Measurements from ENCODE around the gene COMTD1. TPM values are rescaled to one million over a fixed set of nuclear protein-coding genes. Genes with fewer than 3 reads are reported as not detected.
"Not testable (repeated sequence)": the region's sequence is repeated elsewhere in the genome, so short reads cannot be mapped to it uniquely, and the experiment has no call there.

Gene COMTD1
- total and polyA plus RNA-seq, 2 donors (not counting 1 experiment from before 2014, with no cell fraction given): 14.5 to 23.8 TPM

GRCh38 chr10:75201793-75202307 lies 33.9 kb downstream of the COMTD1 start:
- Histone ChIP-seq H3K79me2 (ENCODE audit: control insufficient read depth, insufficient read depth, low read length) (no peaks in the 10 kb centered on the region), H4K20me1 (ENCODE audit: control insufficient read depth, insufficient read depth, low read length, poor library complexity, severe bottlenecking) (no peaks in the 10 kb centered on the region), H3K9me3 (ENCODE audit: control extremely low read depth in 1 of 3, control insufficient read depth in 2 of 3, insufficient read depth in 1 of 3, low read length in 2 of 3) (no peaks in the 10 kb centered on the region), H3K27me3 (replicated peaks in 1 of 4; ENCODE audit: control extremely low read depth in 1 of 4, control insufficient read depth in 3 of 4, insufficient read depth in 4 of 4, low read length in 3 of 4) (no peaks in the 10 kb centered on the region), H3K9ac (ENCODE audit: low read length) (no peak overlapping the region), H3K4me2 (replicated peaks; ENCODE audit: low read depth, low read length, poor library complexity, severe bottlenecking) (no peak overlapping the region), H3K4me3 (ENCODE audit: control extremely low read depth in 1 of 5, extremely low read depth in 1 of 5, insufficient read depth in 1 of 5, low read depth in 2 of 5, low read length in 4 of 5) (no peak overlapping the region), H3K4me1 (ENCODE audit: control insufficient read depth in 2 of 2, insufficient read depth in 2 of 2, low read length in 2 of 2) (no peaks in the 10 kb centered on the region), H3K36me3 (replicated peaks in 1 of 2; ENCODE audit: control extremely low read depth in 1 of 2, control insufficient read depth in 1 of 2, extremely low read depth in 1 of 2, insufficient read depth in 2 of 2, low read length in 1 of 2) (no peaks in the 10 kb centered on the region), H2AFZ (ENCODE audit: insufficient read depth, low read depth, low read length, poor library complexity, severe bottlenecking) (no peak overlapping the region), H3K27ac (ENCODE audit: low read length in 2 of 2) (no peak overlapping the region)
- no peak for TF ChIP-seq EZH2 (IDR thresholded peaks at IDR 0.05; ENCODE audit: borderline replicate concordance, insufficient read depth, low read depth, low read length, poor library complexity, severe bottlenecking)
- H3K4me1 Mint-ChIP-seq: no peaks in the 10 kb centered on the region
- ATAC-seq (ENCODE audit: low read depth): no peak
- no peaks in the 10 kb centered on the region for H3K27me3 Mint-ChIP-seq
- H3K27ac Mint-ChIP-seq: no peak overlapping the region
- ChIA-PET CTCF (no interaction called here), POLR2A (no interaction called here)
- no peak overlapping the region for H3K4me3 Mint-ChIP-seq
- H3K9me3 Mint-ChIP-seq (ENCODE audit: insufficient read depth): no peaks in the 10 kb centered on the region
- no peak for DNase-seq
- 88% methylated on average over 5 of the region's 9 CpGs for WGBS (ENCODE audit: insufficient coverage)
- intact Hi-C loops (cut with micrococcal nuclease): no loop called here

- H2AFZ ChIP-seq (ENCODE audit: insufficient read depth, low read depth, low read length, poor library complexity, severe bottlenecking); H3K27ac Mint-ChIP-seq; H3K27me3 Mint-ChIP-seq; H3K79me2 ChIP-seq (ENCODE audit: control insufficient read depth, insufficient read depth, low read length); H3K4me3 ChIP-seq (ENCODE audit: control extremely low read depth in 1 of 5, extremely low read depth in 1 of 5, insufficient read depth in 1 of 5, low read depth in 2 of 5, low read length in 4 of 5); ATAC-seq (ENCODE audit: low read depth); H3K9ac ChIP-seq (ENCODE audit: low read length); H3K27ac ChIP-seq (ENCODE audit: low read length in 2 of 2); H3K27me3 ChIP-seq (replicated peaks in 1 of 4; ENCODE audit: control extremely low read depth in 1 of 4, control insufficient read depth in 3 of 4, insufficient read depth in 4 of 4, low read length in 3 of 4); POLR2A ChIA-PET; DNase-seq; H3K4me2 ChIP-seq (replicated peaks; ENCODE audit: low read depth, low read length, poor library complexity, severe bottlenecking); intact Hi-C loops (cut with micrococcal nuclease); H3K4me3 Mint-ChIP-seq; H3K4me1 ChIP-seq (ENCODE audit: control insufficient read depth in 2 of 2, insufficient read depth in 2 of 2, low read length in 2 of 2); H3K4me1 Mint-ChIP-seq; H3K9me3 ChIP-seq (ENCODE audit: control extremely low read depth in 1 of 3, control insufficient read depth in 2 of 3, insufficient read depth in 1 of 3, low read length in 2 of 3); H3K36me3 ChIP-seq (replicated peaks in 1 of 2; ENCODE audit: control extremely low read depth in 1 of 2, control insufficient read depth in 1 of 2, extremely low read depth in 1 of 2, insufficient read depth in 2 of 2, low read length in 1 of 2); H4K20me1 ChIP-seq (ENCODE audit: control insufficient read depth, insufficient read depth, low read length, poor library complexity, severe bottlenecking); H3K9me3 Mint-ChIP-seq (ENCODE audit: insufficient read depth): not testable (repeated sequence)
- WGBS (ENCODE audit: insufficient coverage): 100% methylated on average over 4 of the region's 6 CpGs
- CTCF ChIA-PET: interaction anchor here (0.7 to 1.2 kb wide), 3 partner anchors 14 to 31 kb away, joined by 3 to 6 read pairs (median 5); no protein-coding TSS in a partner anchor
Observed at GRCh38 chr10:75199949-75200348, 35.8 kb downstream of the COMTD1 start.

All from B cell (primary cell).